NCI-H226 (cell line): Measurements from ENCODE around the gene CGNL1.
A peak's percentile ranks its signal among the peaks of the same experiment; 100 is the strongest.

Experiments
- DNase-seq: peaks from one replicate; pipeline ENCODE4 v3.0.0-alpha.2; 2015

CGNL1 gene

GRCh38 chr15:57529748-57530147, 153.4 kb downstream of the CGNL1 start:
- no peak for DNase-seq

DNA sequence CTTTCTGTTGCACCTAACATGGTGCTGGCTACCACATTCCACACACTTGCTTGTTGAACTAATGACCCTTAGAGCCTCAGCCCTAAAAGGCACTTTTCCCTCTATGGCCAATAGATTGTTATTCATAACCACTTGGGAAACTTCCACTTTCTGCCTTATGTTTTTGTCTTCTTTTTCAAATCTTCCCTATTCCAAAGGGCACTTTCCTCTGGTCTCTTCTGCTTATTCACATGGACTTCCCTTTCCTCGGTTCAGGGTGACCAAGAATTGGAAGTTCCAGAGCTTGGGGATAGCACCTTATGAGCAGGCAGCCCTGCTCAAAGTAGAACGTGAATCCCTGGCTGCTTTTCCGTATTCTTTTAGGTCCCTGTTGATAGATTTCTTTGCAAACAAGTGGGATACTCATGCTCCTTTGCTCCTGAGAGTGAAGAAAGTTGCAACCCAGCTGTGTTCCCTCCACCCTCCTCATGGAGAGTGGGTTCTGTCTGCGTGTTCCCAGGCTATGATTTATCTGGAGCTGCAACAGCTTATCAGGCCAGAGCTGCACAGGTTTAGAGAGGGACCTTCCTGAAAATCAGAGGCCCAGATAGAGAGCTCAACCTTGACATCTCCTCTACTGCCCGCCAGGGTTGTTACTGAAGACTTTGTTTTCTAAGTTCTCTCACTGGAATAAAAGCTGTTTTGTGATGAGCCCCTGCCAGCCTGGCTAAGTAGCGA, 156.6 kb downstream of the CGNL1 start:
- no peak for DNase-seq

DNA sequence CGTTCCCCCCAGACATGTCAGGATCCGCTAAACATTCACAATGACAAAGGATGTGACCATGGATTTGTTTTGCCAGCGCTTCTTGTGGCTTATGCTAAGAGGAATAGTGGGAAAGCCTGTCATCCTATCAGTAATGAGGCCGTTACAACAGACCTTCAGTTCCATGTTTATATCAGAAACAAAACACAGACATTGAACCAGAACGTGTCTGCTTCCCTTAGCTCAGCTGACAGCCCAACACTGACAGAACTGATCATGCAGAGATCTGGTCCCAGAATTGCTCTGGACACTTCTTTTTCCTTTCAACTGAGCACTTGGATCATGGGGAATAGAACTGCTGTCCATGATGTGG, 157.1 kb downstream of the CGNL1 start:
- DNase-seq = no peak

GRCh38 chr15:57534281-57534680, 158.0 kb downstream of the CGNL1 start:
- DNase-seq = no peak

DNA sequence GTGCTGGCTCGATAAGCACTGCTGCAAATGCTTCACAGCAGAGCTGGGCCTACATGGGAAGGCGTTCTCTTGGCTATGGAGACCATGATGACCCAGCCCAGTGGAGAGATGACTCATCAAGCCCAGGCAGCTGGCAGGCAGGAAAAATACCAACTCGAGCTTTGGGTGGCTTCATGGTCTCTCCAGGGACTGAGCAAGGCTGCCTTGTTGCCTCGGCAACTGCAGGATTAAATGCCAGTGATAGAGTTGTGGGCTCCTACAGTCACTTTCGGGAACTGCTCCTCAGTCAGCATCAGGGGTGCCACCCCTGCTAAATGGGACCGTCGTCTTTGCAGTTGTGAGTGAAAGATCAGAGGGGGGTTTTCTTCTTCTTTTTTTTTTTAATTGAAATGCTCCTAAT, 160.8 kb downstream of the CGNL1 start:
- peak; percentile 60 for DNase-seq

DNA sequence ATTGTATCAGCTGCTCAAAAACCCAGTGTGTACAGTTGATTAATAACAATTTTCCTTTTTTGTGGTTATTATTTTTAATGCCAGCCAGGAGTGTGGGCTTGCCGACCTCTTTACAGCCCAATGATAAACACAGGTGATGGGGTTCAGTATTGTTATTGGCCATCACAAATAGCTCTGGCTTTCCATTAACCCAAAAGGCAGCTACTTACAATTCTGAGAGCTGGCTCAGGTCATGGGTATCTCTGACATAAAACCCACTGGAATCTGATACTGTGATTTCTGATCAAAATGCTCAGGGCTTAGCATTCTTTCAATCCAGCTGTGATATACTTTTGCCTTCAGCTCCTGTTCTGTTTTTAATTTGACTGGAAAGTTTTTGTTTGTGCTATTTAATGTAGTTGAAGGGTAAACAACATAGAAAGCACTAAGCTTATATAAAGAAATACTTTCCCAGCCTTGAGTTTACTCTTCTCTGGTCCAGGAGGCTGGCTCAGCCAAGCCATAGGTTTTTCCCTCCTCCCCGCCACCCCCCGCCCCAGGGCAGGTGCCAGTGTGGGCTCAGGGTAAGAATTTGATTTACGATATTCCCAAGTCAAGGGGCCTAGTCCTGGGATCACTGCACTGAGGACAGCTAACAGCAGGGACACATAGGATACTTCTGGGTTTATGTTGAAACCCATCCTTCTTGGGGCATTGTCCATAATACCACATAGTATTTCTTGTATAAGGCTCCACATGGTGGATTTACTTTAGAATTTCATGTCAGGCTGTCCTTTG, 161.4 kb downstream of the CGNL1 start:
- DNase-seq = no peak

DNA sequence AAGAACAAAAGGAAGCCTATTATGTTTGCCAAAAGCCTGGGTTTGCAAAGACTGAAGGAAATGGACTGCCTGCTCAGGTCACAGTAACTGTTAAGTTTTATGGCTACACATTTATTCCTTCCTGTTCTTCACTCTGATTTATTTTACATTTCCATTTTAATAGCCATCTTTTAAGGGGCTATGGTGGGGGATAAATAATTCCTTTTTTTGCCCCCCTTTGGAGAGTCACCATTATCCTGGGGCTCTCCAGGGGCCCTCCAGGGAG, 161.9 kb downstream of the CGNL1 start:
- no peak for DNase-seq

GRCh38 chr15:57538821-57539220, 162.5 kb downstream of the CGNL1 start:
- no peak for DNase-seq

DNA sequence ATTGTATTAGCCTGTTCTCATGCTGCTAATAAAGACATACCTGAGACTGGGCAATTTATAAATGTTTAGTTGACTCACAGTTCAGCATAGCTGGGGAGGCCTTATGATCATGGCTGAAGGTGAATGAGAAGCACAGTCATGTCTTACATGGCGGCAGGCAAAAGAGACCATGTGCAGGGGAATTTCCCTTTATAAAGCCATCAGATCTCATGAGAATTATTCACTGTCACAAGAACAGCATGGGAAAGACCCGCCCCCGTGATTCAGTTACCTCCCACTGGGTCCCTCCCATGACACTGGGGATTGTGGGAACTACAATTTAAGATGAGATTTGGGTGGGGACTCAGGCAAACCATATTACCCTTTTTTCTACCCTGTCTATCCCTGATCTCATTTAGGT, 163.9 kb downstream of the CGNL1 start:
- no peak for DNase-seq

DNA sequence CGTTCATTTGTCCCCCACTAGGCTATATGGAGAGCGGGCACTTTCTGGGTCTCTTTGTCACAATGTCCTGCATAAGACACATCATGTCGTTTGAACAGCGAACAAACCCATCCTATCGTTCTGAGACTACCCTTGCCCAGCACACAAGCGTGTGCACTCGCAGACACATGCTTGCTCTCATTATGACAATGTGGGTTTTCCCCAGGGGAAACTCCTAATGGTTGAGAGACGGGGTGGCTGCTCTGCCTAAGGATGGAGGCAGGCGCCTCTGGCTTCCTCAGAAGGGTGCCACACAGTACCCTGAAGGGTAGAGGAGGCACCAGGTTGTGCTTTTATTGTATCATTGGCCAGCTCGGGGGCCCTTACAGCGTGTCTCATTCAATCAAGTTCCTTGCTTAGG, 164.4 kb downstream of the CGNL1 start:
- no peak for DNase-seq

DNA sequence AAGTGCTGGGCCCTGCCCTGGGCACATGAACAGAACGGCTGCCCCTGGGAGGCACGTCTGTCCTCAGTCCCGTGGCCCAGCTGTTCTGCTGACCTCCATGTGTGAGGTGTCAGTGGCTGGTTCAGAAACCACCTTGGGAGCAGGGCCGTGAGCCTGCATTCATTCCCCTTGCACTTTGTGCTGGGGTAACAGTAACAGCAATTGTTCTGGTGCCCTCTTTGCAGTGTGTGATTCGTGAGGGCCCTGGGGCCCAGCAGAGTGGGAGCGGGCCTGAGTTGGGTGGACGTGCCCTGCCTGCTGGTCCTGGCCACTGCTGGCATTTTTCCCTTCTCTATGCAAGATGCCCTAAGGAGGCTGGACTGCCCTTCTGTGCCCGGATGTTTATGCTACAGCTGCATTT, 165.0 kb downstream of the CGNL1 start:
- no peak for DNase-seq

DNA sequence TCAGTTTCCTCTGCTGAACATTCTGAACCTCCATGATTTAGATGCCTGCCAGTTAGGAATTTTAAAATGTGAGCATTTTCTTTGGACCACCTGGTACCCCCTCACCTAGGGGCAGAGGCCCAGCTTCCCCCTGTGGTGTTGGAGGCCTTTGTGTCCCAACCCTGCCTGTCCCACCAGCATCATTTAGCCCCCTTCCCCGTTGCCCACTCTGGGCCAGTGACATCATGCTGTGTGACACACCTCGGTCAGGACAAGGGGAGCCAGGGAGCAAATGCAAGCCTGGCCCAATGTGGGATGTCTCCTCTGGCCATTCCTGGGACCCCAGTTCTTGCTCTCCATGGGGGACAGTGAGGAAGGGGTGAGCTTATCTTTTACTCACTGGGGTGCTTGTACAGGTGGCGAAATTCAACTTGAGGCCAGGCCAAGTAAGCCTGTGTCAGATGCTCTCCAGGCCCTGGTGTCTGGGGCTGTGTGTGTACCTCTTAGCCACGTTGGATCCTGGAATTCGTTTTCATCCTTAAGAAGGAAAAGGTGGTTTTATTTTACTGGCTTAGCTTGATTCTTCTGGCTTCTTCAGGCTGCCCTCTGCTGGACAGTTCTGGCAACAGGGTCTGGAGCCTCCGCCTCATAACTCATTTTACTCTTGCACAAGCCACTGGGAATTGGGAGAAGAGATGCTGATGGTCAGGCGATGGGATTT, 165.7 kb downstream of the CGNL1 start:
- DNase-seq = peak; percentile 60

- no peak for DNase-seq
Observed at GRCh38 chr15:57542505-57542817, 166.2 kb downstream of the CGNL1 start.

DNA sequence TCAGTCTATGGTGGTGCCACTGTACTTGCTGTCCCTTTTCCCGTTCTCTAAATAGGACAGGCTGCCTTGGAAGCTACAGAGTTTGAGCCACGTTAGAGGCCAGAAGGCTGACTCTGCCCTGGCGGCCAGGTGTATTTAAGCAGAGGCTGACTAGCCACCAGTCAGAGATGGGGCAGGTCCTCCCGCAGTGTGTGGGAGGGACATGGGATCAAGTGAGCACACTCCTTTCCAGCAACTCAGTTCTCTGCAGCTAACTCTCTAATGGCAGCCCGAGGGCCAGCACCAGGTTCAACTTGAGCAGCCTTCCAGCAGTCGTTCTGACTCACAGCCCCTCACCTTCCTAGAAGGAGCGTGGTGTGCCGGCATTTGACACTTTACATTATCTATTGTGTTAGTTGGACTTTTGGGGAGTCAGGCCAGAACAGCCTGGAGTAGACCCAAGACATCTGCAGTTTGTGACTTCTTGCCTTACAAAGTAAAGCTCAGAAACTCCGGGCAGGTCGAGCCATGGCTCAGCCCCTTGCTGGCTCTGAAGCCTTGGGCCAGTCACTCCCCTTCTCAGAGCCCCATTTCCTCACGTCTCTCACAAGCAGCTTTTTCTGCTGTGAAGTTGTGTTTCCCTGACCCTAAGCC, 168.7 kb downstream of the CGNL1 start:
- no peak for DNase-seq

DNA sequence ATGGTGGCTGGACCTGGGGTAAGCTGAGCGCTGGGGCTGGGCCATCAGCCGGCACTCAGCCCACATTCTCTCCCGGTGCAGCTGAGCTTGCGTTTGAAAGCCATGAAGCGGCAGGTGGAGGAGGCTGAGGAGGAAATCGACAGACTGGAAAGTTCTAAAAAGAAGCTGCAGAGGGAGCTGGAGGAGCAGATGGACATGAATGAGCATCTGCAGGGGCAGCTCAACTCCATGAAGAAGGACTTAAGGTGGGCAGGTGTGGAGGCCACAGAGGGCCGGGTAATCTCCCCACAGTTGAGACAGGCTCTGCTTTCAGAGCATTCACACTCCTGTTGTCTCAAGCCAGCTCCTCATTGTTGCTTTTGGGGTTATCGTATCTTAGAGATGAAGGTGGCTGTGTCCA, 169.7 kb downstream of the CGNL1 start:
- no peak for DNase-seq

DNA sequence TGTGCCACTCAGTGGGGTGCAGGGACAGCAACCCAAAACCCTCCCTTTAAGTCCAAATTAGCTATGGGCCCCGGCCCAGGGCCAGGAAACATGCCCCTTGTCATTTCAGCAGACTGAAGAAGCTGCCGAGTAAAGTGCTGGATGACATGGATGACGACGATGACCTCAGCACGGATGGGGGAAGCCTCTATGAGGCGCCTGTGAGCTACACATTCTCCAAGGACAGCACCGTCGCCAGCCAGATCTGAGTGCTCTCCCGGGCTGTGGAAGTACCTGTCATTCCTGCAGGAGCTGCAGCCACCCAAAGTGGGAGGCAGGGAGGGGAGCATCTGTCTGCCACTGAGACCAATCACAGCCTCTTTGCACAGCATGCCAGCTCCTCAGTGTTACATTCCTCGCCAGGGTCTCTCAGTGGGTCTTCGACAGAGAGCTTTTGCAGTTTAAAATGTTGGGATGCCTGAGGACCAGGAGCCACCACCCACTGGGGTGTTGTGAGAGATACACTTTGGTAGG, 171.0 kb downstream of the CGNL1 start:
- DNase-seq = no peak

DNA sequence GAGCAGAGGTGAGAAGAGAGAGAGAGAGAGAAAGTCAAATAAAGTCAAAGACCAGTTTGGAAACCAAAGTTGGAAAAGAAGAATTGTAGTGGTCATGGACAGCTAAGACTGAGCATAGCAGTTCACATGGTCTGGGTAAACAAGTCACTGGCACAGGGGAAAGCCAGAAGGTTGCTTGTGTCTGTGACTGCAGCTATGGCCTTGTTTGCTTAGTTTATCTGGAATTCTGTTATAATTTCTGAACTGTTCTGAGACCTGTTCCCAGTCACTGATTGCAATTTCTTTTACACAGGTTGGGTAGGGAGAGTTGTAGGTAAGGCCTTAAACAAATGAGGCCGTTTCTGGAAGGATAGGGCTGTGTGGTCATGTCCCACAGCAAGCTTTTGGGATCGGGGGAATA, 172.0 kb downstream of the CGNL1 start:
- no peak for DNase-seq

GRCh38 chr15:57548835-57549234, 172.5 kb downstream of the CGNL1 start:
- no peak for DNase-seq

DNA sequence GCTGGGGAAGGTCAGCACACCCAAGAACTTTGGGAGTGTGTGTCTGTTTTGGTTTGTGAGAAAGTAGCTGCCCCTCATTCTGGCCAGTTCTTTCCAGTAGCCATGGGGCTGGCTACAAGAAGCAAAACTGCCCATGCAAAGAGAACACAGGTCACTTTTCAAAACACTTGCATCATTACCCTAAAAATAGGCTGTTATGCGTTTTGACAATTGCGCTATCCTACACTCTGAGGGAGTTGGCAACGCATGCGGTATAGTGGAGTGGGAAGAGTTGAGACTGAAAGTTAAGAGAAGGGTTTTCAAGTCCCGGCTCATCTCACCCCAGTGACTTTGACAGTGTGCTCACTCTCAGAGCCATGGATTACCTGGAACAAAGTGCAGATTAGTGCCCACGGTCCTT, 173.6 kb downstream of the CGNL1 start:
- DNase-seq = no peak

DNA sequence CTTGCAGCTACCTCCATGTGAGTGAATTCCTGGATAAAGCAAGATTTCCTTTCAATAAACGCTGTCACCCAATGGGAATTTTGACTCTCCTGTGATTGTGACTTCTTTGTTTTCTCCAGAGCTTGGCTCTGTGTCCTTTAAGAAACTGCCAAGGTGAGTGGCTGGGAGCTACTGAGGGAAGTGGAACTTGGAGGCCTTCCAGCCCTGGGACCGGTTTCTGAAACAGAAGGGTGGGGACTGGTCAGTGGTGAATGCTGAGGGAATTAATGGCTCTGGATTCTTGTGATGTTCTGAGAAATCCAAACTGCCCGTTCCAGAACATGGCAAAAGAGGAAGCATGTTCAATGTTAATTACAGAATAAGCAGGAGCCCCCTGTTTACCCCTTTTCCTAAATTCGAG, 174.3 kb downstream of the CGNL1 start:
- DNase-seq = no peak

DNA sequence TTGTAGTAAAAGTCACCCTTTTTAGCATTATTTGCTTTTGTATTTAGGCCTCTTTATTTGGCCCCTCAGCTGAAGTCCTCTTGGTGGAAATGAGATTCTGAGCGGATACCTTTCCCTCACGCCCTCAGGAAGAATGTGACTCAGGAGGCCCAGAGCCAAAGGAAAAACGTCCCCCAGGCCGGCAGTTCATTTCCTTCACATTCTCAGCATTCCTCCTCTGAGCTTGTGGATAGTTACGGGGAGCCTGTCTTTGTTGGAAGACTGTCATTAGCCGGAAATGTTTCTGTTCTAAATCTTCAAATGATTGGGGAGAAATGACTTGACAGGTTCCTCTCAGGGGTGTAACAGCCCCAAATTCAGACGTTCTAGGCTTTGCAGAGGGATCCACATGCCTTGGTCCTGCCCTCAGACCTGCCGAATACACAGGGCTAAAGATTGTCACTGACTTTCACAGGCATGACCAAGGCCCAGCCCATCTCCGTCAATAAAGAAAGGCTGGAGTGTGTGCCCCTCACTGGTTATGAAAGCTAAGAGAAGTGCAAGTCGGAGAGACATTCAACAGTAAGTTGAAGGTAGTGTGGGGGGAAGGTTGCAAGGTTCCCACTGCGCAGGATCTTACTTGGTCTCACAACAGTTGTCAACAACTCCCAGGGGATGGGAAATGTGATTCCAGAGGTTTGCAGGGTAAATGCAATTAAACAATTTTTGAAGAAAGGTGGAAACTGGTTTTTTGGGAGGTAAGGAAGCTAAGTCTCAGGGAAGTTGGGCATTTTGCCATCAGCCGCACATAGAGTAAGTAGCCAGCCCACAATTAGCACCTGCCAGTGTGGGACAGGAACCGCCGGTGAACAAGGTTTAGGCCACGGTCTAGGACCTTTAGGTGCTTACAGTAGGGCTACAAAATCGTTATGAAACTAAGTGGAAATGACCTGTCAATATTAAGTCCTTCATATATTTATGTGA, 175.7 kb downstream of the CGNL1 start:
- DNase-seq = peak; percentile 98

- no peak for DNase-seq
Observed at GRCh38 chr15:57552678-57553334, 176.5 kb downstream of the CGNL1 start.
